Testis (tissue), 5 donors: Measurements from ENCODE around the gene GFM1. TPM values are rescaled to one million over a fixed set of nuclear protein-coding genes. Genes with fewer than 3 reads are reported as not detected.

Experiments
- DNase-seq: peaks from one replicate; pipeline ENCODE4 v3.0.0-alpha.2; 2019
- H3K27ac ChIP-seq, 2 donors: fragments of 200-600 bp; sonication (generic); one replicate each; pipeline ENCODE4 v1.5.1; 2019
- H3K27me3 ChIP-seq: fragments of 200-600 bp; sonication (generic); one replicate; pipeline ENCODE4 v1.5.1; 2019
- H3K36me3 ChIP-seq: fragments of 200-600 bp; sonication (generic); one replicate; pipeline ENCODE4 v1.5.1; 2017; ENCODE audit warnings: low read depth; ENCODE audit errors: missing control alignments
- H3K4me1 ChIP-seq: fragments of 200-600 bp; sonication (generic); one replicate; pipeline ENCODE4 v1.5.1; 2019
- H3K4me3 ChIP-seq, 2 donors: fragments of 200-600 bp; sonication (generic); one replicate each; pipeline ENCODE4 v1.5.1; 2017 to 2019
- H3K9me3 ChIP-seq: fragments of 200-600 bp; sonication (generic); one replicate; pipeline ENCODE4 v1.5.1; 2017
- POLR2A ChIP-seq: fragments of 450-650 bp; IDR thresholded peaks from one replicate; pipeline ENCODE4 v1.6.1; 2017; ENCODE audit warnings: antibody characterized with exemption, mild to moderate bottlenecking, moderate library complexity
- WGBS, 2 donors: methylation state at CpG; one replicate each; pipeline ENCODE4 v1.1.5; 2018; 5-methylcytosine and 5-hydroxymethylcytosine counted together
- intact Hi-C: fragments of 100-400 bp; cut with DNase I; formaldehyde crosslinking; loops from one replicate; pipeline ENCODE4 v1.15.1; 2023; ENCODE audit warnings: low total_unique reads
- long read RNA-seq, 2 donors: transcript quantifications; one replicate each; lab custom pipeline, GENCODE V29; 2026
- polyA plus RNA-seq: library from polyadenylated mRNA; stranded (reverse); fragments of 350-450 nt; fragmentation: Illumina TruSeq; extraction: RNeasy Lipid Tissue Mini Kit (QIAGEN cat#74804); gene quantifications from one replicate; pipeline ENCODE4 v1.2.3, GENCODE V29; 2014; ENCODE audit warnings: low read depth, low replicate concordance; ENCODE audit not compliant: insufficient read depth
- total RNA-seq, 2 donors: library from RNA; depleted of rRNA; stranded (reverse); fragments of >200 nt; gene quantifications; one replicate each; pipeline ENCODE4 v1.2.3, GENCODE V29; 2016
- TF ChIP-seq, protein P1 (sequence below), 3 experiments: fragments of 450-650 bp in 2 of 3; fragments of 200-600 bp in 1 of 3; sonication (generic) in 1 of 3; IDR thresholded peaks; one replicate each; pipeline ENCODE4 v1.5.1; 2016 to 2019; ENCODE audit warnings: antibody characterized with exemption in 3 of 3, mild to moderate bottlenecking in 2 of 3, moderate library complexity in 1 of 3

GFM1 gene
- 10 to 100 TPM; 76.6 to 83.1 TPM for total RNA-seq
- polyA plus RNA-seq = 48.1 TPM
- long read RNA-seq, donor 1, transcript GFM1-210 (18 exons, 3,721 nt) = major isoform, 7 of 37 reads
- long read RNA-seq, donor 1, partial matches to known transcripts = 0 of 37 reads
- long read RNA-seq, donor 1, other reads (novel, unspliced or antisense) = 29 of 37 reads
- long read RNA-seq, donor 2, transcript GFM1-210 (18 exons, 3,721 nt) = major isoform, 9 of 11 reads
- long read RNA-seq, donor 2, partial matches to known transcripts = 0 of 11 reads
- long read RNA-seq, donor 2, other reads (novel, unspliced or antisense) = 0 of 11 reads

DNA sequence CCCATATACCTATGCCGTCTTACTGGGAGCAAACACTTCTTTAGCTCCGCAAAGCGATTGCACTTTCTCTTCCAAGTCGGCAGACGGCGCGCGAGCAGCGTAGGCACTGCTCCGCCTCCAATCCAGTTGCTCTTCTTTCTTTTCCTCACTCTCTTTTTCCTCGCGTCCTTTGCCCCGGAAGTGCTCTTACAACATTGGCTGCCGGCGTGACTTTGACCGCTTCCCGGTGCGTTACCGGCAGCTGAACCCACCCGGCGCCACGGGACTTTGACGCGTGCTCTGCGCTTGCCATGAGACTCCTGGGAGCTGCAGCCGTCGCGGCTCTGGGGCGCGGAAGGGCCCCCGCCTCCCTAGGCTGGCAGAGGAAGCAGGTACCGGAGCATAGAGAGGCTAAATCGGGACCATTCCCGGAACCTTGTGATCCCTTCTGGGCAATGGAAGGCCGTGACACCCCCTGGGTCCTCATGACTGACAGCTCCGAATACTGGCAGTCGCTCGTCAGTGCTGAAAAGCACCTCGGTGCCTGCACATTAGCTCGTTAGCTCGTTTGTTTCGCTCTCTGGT, at the start of gene GFM1:
GFM1 (plus strand) TSS at position 183 of the 564 bp plus-strand sequence; CDS start at position 291, 108 bp downstream.
- intact Hi-C loops = no loop called here

DNA sequence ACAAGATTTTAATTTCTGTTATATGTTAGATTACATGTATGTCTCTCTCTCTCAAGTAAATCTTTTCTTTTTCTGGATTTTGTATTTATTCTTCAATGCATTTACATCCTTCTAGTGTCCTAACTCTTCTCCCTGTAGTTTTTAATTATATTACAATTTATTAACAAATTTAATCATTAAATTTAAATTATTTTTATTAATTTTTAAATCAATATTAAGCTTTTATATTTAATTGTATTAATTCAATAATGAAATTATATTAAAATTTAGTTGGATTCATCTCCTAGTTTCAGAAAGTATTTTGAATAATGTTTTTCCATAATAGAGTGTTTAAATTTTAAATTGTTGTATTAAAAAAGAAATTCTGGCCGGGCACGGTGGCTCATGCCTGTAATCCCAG, 43.5 kb upstream of the GFM1 start:
- Histone ChIP-seq H3K27me3 (no peaks in the 10 kb centered on the region), H3K4me1 (no peaks in the 10 kb centered on the region), H3K27ac (no peak overlapping the region), H3K4me3 (no peak overlapping the region), H3K9me3 (no peaks in the 10 kb centered on the region), H3K36me3 (no peaks in the 10 kb centered on the region)
- no peak for DNase-seq
- TF ChIP-seq, protein P1, sequence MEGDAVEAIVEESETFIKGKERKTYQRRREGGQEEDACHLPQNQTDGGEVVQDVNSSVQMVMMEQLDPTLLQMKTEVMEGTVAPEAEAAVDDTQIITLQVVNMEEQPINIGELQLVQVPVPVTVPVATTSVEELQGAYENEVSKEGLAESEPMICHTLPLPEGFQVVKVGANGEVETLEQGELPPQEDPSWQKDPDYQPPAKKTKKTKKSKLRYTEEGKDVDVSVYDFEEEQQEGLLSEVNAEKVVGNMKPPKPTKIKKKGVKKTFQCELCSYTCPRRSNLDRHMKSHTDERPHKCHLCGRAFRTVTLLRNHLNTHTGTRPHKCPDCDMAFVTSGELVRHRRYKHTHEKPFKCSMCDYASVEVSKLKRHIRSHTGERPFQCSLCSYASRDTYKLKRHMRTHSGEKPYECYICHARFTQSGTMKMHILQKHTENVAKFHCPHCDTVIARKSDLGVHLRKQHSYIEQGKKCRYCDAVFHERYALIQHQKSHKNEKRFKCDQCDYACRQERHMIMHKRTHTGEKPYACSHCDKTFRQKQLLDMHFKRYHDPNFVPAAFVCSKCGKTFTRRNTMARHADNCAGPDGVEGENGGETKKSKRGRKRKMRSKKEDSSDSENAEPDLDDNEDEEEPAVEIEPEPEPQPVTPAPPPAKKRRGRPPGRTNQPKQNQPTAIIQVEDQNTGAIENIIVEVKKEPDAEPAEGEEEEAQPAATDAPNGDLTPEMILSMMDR (IDR thresholded peaks at IDR 0.05) = no peak
- no peak for TF ChIP-seq POLR2A
- intact Hi-C loops = no loop called here
- 96 to 100% methylated on average over 2 of the region's 2 CpGs for WGBS, 2 donors

More for the DNA sequence above, at the start of gene GFM1:
- WGBS, 2 donors = 0 to 1% methylated on average over 35 to 42 of the region's 42 CpGs
- Histone ChIP-seq H3K4me3 (peak within 1 kb of the TSS; percentile 85 to 93), H3K4me1 (peaks cover 5% of the 10 kb centered on the region), H3K27me3 (no peaks in the 10 kb centered on the region), H3K36me3 (no peaks in the 10 kb centered on the region), H3K27ac (peak within 1 kb of the TSS; percentile 84 to 90), H3K9me3 (no peaks in the 10 kb centered on the region)
- DNase-seq = peak; percentile 98
- TF ChIP-seq POLR2A = no peak
- TF ChIP-seq, protein P1 (IDR thresholded peaks at IDR 0.05) = peak; percentile 83 to 92 (median 89)

DNA sequence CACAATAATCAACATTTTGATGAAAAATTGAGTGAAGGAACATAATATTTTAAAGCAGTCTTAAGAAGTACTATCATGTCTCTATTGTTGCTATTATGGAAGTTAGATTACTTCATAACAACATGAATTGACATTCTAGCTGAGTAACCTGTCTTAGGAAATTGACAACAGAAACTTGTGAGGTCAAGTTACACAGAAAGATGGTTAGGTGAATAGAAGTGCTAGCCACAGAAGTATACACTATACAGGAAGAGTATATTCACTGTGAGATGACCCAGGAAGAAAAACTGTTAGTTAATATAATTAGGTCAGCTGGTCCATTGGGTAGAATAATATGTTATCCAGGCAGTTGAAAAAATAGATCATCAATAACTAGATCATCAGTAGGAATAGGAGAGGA, 42.1 kb upstream of the GFM1 start:
- Histone ChIP-seq H3K27ac (no peak overlapping the region), H3K36me3 (no peaks in the 10 kb centered on the region), H3K4me3 (no peak overlapping the region), H3K4me1 (no peaks in the 10 kb centered on the region), H3K27me3 (no peaks in the 10 kb centered on the region), H3K9me3 (no peaks in the 10 kb centered on the region)
- TF ChIP-seq POLR2A = no peak
- TF ChIP-seq, protein P1 (IDR thresholded peaks at IDR 0.05) = no peak
- intact Hi-C loops = no loop called here
- no peak for DNase-seq

DNA sequence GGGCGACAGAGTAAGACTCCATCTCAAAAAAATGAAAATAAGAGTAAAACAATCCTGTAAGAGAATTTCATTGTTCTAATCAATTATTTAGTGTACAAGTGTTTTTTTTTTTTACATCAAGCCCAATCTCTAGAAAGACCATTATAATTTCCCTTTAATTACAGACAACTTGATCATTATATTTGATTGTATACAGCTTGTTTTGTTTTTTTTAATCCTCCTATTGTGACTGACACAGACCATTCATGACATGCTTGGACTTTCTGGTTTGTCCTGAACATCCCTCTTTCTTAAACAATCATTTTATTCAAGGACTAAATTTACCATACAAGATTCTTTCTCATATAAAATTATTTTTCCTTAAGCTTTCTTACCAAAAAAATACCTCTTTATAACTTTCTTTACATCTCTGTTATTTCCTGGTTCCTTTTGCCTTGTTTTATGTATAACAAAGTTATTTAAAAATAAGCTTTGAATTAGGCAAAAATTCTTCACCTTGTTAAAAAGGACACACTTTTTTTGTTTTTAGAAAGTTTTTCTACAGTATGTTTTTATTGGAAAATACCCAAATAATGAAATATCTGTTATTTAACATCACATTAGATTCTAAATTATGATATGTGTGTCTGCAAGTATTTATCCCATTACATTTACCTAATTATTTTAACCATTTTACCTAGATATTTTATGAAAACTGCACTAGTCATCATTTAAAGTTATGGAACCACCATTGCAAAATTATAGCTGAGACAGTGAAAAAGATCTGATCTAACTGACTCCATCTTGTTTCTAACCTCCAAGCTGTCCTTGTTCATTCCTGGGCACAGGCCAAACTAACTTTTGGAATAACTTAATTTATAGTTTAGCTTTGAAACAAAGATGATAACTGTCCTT, 26.1 kb upstream of the GFM1 start:
- intact Hi-C loops = no loop called here
- TF ChIP-seq POLR2A = no peak
- TF ChIP-seq, protein P1 (IDR thresholded peaks at IDR 0.05) = no peak
- no peak for DNase-seq
- 60 to 84% methylated on average over 1 of the region's 1 CpG for WGBS, 2 donors
- no peaks in the 10 kb centered on the region for H3K4me1 ChIP-seq
- H3K27me3 ChIP-seq = no peaks in the 10 kb centered on the region
- no peaks in the 10 kb centered on the region for H3K9me3 ChIP-seq
- no peak overlapping the region for H3K27ac ChIP-seq
- H3K4me3 ChIP-seq = no peak overlapping the region
- no peaks in the 10 kb centered on the region for H3K36me3 ChIP-seq
